Panc1 (cell line): Measurements from ENCODE around the gene NNMT. TPM values are rescaled to one million over a fixed set of nuclear protein-coding genes. Genes with fewer than 3 reads are reported as not detected.

Experiments
- ATAC-seq: fragments of 200-7000 bp; cut with Tn5 transposase; 2 replicates; pipeline ENCODE4 v1.9.1; 2020; ENCODE audit warnings: mild to moderate bottlenecking, moderate library complexity
- BruUV-seq: library from RNA; stranded (reverse); fragments of 400-500 nt; replicated peaks from 2 replicates; lab custom pipeline; 2021; lab: Mats Ljungman, UMichigan
- CTCF ChIA-PET: fragments of 300-600 bp; sonication (Branson Sonifier 250); formaldehyde crosslinking; loops from one replicate; lab custom pipeline; 2022; ENCODE audit warnings: antibody characterized with exemption; lab: Charles Lee
- POLR2A ChIA-PET: fragments of 300-600 bp; sonication (Branson Sonifier 250); formaldehyde crosslinking; loops from one replicate; lab custom pipeline; 2022; ENCODE audit warnings: antibody characterized with exemption; lab: Charles Lee
- DNase-seq: peaks from one replicate; pipeline ENCODE4 v3.0.0-alpha.2; 2010; ENCODE audit warnings: low read depth, low spot score
- H3K27ac ChIP-seq: 2 replicates; pipeline ENCODE4 v1.5.1; 2011; ENCODE audit warnings: mild to moderate bottlenecking, low read length, inconsistent platforms
- H3K27me3 ChIP-seq: fragments of 200-500 bp; sonication (Bioruptor generic); 2 replicates; pipeline ENCODE4 v1.6.0; 2014; ENCODE audit warnings: low read length, inconsistent platforms; ENCODE audit not compliant: control insufficient read depth, insufficient read depth
- H3K36me3 ChIP-seq: fragments of 200-500 bp; sonication (Bioruptor generic); 2 replicates; pipeline ENCODE4 v1.5.1; 2014; ENCODE audit warnings: inconsistent platforms, mild to moderate bottlenecking, low read length, moderate library complexity; ENCODE audit not compliant: control insufficient read depth, insufficient read depth
- H3K4me1 ChIP-seq: 2 replicates; pipeline ENCODE4 v1.5.1; 2011; ENCODE audit warnings: inconsistent platforms, mild to moderate bottlenecking, low read length, moderate library complexity; ENCODE audit not compliant: control insufficient read depth, insufficient read depth
- H3K4me3 ChIP-seq, 2 experiments: 2 replicates each; pipeline ENCODE4 v1.5.1; 2011 to 2012; ENCODE audit warnings: low read depth in 2 of 2, low read length in 2 of 2, mild to moderate bottlenecking in 2 of 2, inconsistent platforms in 1 of 2, moderate library complexity in 1 of 2
- H3K9me3 ChIP-seq: fragments of 200-500 bp; sonication (Bioruptor generic); 2 replicates; pipeline ENCODE4 v1.5.1; 2014; ENCODE audit warnings: low read depth, mild to moderate bottlenecking, inconsistent platforms, low read length, moderate library complexity; ENCODE audit not compliant: control insufficient read depth, insufficient read depth
- CTCF ChIP-seq: fragments of 450-650 bp; IDR thresholded peaks from 2 replicates; pipeline ENCODE4 v1.5.1; 2017; ENCODE audit warnings: mild to moderate bottlenecking
- POLR2AphosphoS5 ChIP-seq: IDR thresholded peaks from 2 replicates; pipeline ENCODE4 v1.6.1; 2012; ENCODE audit warnings: mild to moderate bottlenecking, low read depth, low read length, moderate library complexity
- REST ChIP-seq, 2 experiments: IDR thresholded peaks; 2 replicates each; pipeline ENCODE4 v1.6.1; 2011 to 2012; ENCODE audit warnings: low read depth in 2 of 2, control low read depth in 1 of 2, low read length in 1 of 2, mild to moderate bottlenecking in 1 of 2, moderate library complexity in 1 of 2; ENCODE audit not compliant: insufficient read depth in 1 of 2
- SIN3A ChIP-seq: IDR thresholded peaks from 2 replicates; pipeline ENCODE4 v1.6.1; 2012; ENCODE audit warnings: low read depth, mild to moderate bottlenecking, low read length, moderate library complexity, borderline replicate concordance; ENCODE audit not compliant: insufficient read depth
- TCF7L2 ChIP-seq: IDR thresholded peaks from 2 replicates; pipeline ENCODE4 v1.6.1; 2011; ENCODE audit warnings: mild to moderate bottlenecking, low read depth, low read length, inconsistent platforms
- in situ Hi-C: cut with HindIII; loops from 2 replicates; pipeline ENCODE4 v1.10.0; 2016; ENCODE audit warnings: low sequenced_read_pairs, low pct_unique_long_range_greater_than_20kb
- intact Hi-C: fragments of 100-400 bp; cut with micrococcal nuclease; formaldehyde crosslinking; loops from one replicate; pipeline ENCODE4 v1.10.0; 2022; ENCODE audit not compliant: unreplicated experiment
- total RNA-seq: library from RNA; stranded (reverse); gene quantifications from one replicate; pipeline ENCODE4 v1.2.1, GENCODE V29; 2021; ENCODE audit not compliant: unreplicated experiment

NNMT gene
- total RNA-seq, 1 experiment from 2014 or later, result 1.7 TPM

- H3K27ac ChIP-seq, result no peak overlapping the region
- no peaks in the 10 kb centered on the region for H3K4me1 ChIP-seq
- BruUV-seq, result no TSS peak
- no peaks in the 10 kb centered on the region for H3K27me3 ChIP-seq
- H3K36me3 ChIP-seq, result no peaks in the 10 kb centered on the region
- no peaks in the 10 kb centered on the region; the same call in 1 of the 2 replicates for H3K9me3 ChIP-seq
- CTCF ChIA-PET, result interaction anchor here (0.8 kb wide), 1 partner anchor 1904 kb away, joined by 3 read pairs; no protein-coding TSS in a partner anchor
- in situ Hi-C loops (no loop called here), intact Hi-C loops (loop anchor here (10.0 kb wide), 2 partner anchors 96 to 236 kb away; no protein-coding TSS in a partner anchor)
- no peak overlapping the region for H3K4me3 ChIP-seq
- DNase-seq, result peak; percentile 17
- peak; percentile 62 for TF ChIP-seq CTCF
- TF ChIP-seq POLR2AphosphoS5, result no peak
- TF ChIP-seq SIN3A, result no peak
- no peak for TF ChIP-seq REST (IDR thresholded peaks at IDR 0.05; ENCODE audit: insufficient read depth in 1 of 2, low read depth in 2 of 2, low read length in 1 of 2)
- ATAC-seq, result peak; percentile 82
- POLR2A ChIA-PET, result no interaction called here
These were observed 52.3 kb downstream of the NNMT start for GRCh38 chr11:114348200-114349191.

- in situ Hi-C loops (no loop called here), intact Hi-C loops (no loop called here)
- no peaks in the 10 kb centered on the region for H3K27me3 ChIP-seq
- TF ChIP-seq TCF7L2 (no peak), CTCF (no peak), POLR2AphosphoS5 (no peak), SIN3A (no peak), REST (IDR thresholded peaks at IDR 0.05; ENCODE audit: insufficient read depth in 1 of 2, low read depth in 2 of 2, low read length in 1 of 2) (no peak)
- no peaks in the 10 kb centered on the region for H3K36me3 ChIP-seq
- ChIA-PET CTCF (interaction anchor here (0.7 kb wide), 1 partner anchor 10 kb away, joined by 3 read pairs; no protein-coding TSS in a partner anchor), POLR2A (no interaction called here)
- DNase-seq (no peak), ATAC-seq (no peak)
- no peak overlapping the region for H3K27ac ChIP-seq
- BruUV-seq, result no TSS peak
- no peaks in the 10 kb centered on the region for H3K4me1 ChIP-seq
- no peaks in the 10 kb centered on the region; the same call in 1 of the 2 replicates for H3K9me3 ChIP-seq
- no peak overlapping the region for H3K4me3 ChIP-seq
These were observed 53.8 kb downstream of the NNMT start for GRCh38 chr11:114350022-114350421.
